ENCODE measurements around the gene CHTF18.

GRCh38 chr16:820748-821147, 32.3 kb downstream of the CHTF18 start:
- TF ChIP-seq CTCF (IDR thresholded peaks at IDR 0.05) (no peak), POLR2A (IDR thresholded peaks at IDR 0.05) (no peak)

Measured in right lobe of liver (tissue), 4 donors.